ENCODE measurements around the gene MGAT5.
"Not testable (repeated sequence)": the region's sequence is repeated elsewhere in the genome, so short reads cannot be mapped to it uniquely, and the experiment has no call there.

The MGAT5 gene

GRCh38 chr2:134454931-134455330 is 201.1 kb downstream of the MGAT5 start:
- no peak for DNase-seq

- DNase-seq: no peak
Observed at GRCh38 chr2:134455426-134455825, 201.6 kb downstream of the MGAT5 start.

DNA sequence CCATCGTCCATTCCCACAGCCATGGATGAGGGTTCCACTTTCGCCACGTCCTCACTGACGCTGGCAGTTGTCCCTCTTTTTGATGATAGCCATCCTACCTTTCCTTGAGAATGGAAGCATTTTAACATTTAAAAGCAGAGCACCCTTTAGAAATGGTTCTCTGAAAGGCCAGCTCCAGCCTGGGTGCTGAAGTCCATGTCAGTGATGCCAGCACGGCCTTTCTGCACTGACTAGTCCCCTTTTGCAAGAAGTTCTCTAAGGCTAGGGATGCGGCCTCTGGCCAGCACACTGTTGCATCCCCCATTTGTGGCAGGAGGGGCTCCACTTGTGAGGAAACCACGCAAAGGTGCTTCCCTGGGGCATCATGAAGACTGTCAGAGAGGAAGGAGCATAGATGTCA is 203.5 kb downstream of the MGAT5 start:
- DNase-seq: no peak

- DNase-seq: no peak
Observed at GRCh38 chr2:134457765-134458472, 204.0 kb downstream of the MGAT5 start.

DNA sequence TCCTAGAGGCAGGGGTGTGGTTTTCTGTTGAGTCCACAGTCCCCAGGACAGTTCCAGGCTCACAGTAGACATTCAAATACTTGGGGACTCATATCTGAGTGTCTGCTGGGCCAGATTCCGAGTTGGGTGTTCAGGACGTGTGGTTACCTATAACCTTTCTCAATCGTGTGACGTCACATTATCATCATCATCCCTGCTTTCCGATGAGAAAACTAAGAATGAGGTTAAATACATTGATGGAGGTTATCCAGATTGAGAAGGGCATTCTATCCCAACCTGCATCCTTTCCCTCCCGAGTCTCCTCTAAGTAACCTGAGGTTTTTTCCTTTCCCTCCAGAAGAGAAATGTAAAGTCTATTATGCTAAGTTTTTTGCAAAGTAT is 204.6 kb downstream of the MGAT5 start:
- DNase-seq: no peak

DNA sequence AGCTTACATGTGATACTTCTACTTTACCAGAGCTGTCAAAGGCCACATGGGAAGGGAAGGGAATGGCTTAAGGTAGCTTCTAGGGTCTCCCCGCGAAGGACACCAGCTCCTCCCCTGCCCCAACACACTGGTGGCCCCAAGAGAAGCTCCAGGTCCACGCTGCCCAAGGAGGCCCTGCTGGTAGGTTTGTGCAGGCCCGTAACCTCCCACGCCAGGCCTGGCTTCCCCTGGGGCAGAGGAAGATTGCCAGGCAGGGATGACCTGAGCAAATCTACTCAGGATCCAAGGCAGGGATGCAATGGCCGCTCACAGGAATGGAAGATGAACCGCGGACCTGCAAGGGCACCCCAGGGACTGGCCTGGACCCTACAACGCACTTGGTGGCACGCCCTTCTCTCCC is 205.1 kb downstream of the MGAT5 start:
- no peak for DNase-seq

- no peak for DNase-seq
Observed at GRCh38 chr2:134459706-134460406, 206.0 kb downstream of the MGAT5 start.

DNA sequence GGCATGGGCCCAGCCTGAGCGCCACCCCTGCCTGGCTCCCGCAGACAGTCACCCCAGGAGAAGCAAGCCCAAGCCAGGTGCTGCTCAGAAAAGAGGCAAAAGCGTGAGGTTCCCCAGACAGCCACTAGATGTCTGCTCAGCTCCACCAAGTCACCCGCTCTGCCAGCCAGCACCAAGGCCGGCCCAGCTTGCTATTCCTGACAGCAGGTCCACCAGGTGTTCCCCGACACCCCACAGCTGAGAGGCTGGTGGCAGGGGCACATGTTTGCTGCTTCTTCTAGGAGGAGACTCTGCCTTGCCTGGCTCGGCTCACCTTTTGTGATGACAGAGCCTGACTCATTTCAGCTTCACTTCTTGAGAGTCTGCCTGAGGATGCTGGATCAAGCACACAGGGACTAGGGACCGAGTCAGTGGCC is 206.7 kb downstream of the MGAT5 start:
- DNase-seq: peak; percentile 74

GRCh38 chr2:134461511-134461910 is 207.6 kb downstream of the MGAT5 start:
- no peak for DNase-seq

DNA sequence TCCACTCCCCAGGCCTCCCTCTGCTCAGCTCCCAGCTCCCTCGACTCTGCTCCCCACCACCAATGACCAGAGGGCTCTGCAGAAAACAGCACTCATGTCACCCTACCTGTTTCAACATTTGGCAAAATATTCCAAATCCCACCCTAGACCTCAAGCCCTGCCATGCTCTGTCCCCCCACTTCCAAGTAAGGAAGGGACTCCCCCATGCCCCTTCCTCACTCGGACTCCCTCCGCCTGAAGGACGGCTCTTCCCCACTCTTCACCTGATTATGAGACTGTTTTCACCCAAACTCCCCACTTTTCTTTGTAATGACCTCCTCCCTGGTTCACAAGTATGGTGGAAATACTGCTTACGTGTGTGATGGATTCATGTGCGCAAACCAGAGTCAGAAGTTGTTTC is 208.4 kb downstream of the MGAT5 start:
- no peak for DNase-seq

- DNase-seq: no peak
Observed at GRCh38 chr2:134462791-134463698, 209.2 kb downstream of the MGAT5 start.

GRCh38 chr2:134463699-134464022 is 209.8 kb downstream of the MGAT5 start:
- no peak for DNase-seq

DNA sequence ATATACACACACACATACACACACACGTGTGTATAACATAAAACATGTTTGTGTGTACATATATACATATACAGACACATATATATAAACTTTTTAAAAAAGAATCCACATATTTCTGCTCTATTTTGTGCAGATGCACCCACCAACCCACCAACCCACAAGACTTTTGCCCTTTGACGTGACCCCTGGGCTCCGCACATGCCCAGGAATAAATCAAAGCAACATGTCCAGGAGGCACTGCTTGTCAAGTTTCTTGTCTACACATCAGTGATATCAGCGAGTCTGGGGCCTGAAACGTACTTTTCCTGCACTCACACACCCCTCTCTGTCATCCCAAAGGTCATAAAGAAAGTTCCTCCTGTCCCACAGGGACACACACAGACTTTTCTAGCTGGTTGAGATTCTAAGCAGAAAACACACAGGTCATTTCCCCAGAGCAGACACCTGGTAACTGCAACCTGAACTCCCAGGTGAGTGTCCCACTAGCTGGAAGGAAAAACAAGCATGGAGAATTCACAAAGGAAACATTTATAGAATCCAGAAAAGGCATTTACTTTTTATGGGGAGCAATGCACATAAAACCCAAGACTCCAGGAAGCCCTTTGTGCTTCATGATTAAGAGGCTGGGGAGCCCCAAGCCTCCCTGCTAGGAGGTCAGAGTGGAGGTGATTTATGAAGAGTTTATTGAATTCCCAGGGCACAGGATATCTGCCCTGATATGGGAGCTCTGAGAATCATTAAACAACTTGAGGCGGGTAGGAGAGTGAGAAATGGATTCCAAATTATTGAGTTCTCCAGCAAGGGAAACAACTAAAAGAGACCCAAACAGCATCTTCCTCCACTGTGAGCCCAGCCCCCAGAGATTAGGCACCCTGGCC is 211.6 kb downstream of the MGAT5 start:
- DNase-seq: no peak

GRCh38 chr2:134466141-134466540 is 212.3 kb downstream of the MGAT5 start:
- DNase-seq: peak; percentile 55

DNA sequence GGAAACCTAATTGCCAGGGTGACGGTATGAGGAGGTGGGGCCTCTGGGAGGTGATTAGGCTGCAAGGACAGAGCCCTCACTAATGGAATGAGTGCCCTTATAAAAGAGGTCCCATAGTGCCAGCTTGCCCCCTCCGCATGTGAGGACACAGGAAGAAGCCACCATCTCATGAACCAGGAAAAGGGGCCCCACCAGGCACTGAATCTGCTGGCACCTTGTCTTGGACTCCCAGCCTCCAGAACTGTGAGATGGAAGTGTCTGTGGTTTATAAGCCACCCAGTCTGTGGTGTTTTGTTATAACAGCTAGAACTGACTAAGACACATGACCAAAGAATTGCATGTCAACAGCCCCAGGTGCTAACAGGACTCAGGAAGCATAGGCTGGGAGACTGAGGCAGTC is 214.3 kb downstream of the MGAT5 start:
- no peak for DNase-seq

DNA sequence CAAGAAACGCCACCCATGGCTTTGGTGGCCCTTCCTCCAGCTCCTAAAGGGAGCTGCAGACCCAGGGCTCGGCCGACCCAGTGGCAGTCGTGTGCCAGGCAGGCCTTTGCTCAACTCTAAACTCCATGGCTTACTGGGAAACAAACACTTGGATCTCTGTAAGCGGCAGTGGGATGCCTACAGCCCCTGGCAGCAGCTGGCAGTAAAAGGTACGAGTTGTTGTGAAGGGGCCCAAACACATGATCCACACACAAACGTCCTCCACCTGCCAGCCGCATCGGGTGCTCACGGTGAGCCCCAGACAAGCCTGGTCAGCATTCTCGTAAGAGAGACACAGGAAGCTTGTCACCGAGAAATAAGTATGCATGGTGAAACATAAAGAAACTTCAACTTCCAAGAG is 214.9 kb downstream of the MGAT5 start:
- no peak for DNase-seq

- DNase-seq: no peak
Observed at GRCh38 chr2:134469516-134470115, 215.7 kb downstream of the MGAT5 start.

DNA sequence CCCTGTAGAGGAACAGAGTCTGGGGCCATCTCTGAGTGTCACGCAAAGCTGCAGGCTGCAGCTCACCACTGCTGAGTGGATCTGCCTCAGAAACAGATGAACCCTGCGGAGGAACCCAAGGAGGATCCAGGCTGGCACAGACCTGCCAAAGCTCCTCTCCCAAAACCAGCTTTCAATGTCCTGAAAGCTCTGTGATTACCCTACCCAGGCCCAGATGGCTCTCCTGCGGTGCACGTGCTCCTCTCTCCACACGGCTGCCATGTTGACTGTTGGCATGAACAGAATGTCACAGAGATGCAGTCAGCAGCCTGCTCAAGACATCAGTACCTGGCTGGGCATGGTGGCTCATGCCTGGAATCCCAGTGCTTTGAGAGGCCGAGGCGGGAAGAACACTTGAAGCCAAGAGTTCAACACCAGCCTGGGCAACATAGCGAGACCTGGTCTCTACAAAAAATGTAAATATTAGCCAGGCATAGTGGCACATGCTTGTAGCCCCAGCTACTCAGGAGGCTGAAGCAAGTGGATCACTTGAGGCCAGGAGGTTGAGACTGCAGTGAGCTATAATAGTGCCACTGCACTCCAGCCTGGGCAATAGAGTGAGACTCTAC is 216.8 kb downstream of the MGAT5 start:
- no peak for DNase-seq

DNA sequence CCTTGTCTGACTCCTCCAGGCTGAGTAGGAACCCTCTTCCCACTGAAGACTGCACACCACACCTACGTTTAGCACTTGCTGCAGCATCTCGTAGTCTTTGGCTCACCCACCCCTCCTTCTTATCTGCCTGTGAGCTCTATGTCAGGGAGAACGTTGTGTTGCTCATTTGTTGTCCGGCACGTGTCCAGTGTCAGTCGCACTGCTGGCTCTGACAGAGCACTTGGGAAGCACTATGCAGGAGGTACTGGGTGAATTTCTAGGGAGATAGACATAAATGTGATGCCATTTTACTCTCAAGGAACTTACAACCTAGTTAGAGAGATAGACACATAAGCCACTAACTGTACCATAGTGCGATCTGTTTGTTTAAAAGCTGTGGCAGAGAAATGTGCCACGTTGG is 223.1 kb downstream of the MGAT5 start:
- DNase-seq: not testable (repeated sequence)

- DNase-seq: no peak
Observed at GRCh38 chr2:134479696-134480330, 225.9 kb downstream of the MGAT5 start.

DNA sequence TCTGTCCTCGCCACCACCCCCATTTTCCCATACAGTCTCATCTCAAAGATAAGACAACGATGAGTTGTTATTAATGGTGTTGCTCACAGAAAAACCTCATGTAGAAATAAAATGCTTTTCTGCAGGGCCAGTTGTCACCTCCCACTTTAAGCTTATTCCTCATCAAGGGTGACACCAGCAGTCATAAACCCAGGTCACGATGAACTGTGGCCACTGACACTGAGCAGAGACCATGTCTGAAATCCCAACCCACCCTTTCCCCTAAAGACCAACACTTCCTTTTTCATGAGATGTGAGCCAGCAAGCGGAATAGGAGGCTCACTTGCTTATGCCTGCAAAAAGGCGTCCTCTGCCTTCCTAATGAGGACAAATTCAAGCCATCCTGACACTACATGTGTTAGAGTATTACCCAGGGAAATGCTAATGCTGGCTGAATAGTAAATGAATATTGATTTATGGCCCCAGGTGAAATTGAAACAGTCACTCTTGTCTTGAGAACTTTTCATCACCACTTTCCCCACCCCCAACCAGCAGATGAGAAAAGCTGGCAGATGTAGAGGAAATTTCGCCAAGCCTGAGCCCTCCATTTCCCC is 228.4 kb downstream of the MGAT5 start:
- no peak for DNase-seq

Measured in RPMI8226 (cell line).